ENCODE measurements around the gene SRRD.

DNA sequence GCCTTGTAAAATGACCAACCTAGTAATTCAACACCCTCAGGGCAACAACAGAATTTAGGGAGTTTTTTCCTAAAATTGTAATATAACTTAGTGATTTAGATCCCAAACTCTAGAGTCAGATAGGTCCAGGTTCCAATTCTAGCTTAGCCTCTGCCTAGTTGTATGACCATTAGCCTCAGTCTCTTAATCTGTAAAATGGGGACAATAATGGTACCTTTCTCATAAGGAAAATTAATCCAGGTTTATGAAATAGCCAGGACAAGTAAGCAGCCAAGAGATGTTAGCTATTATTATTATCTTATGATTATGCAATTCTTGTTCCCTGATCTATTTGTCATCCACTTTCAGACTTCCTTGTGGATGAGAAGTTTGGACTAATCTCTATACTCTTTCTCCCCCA lies 24.5 kb downstream of the SRRD start:
- TF ChIP-seq, protein P1, sequence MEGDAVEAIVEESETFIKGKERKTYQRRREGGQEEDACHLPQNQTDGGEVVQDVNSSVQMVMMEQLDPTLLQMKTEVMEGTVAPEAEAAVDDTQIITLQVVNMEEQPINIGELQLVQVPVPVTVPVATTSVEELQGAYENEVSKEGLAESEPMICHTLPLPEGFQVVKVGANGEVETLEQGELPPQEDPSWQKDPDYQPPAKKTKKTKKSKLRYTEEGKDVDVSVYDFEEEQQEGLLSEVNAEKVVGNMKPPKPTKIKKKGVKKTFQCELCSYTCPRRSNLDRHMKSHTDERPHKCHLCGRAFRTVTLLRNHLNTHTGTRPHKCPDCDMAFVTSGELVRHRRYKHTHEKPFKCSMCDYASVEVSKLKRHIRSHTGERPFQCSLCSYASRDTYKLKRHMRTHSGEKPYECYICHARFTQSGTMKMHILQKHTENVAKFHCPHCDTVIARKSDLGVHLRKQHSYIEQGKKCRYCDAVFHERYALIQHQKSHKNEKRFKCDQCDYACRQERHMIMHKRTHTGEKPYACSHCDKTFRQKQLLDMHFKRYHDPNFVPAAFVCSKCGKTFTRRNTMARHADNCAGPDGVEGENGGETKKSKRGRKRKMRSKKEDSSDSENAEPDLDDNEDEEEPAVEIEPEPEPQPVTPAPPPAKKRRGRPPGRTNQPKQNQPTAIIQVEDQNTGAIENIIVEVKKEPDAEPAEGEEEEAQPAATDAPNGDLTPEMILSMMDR (IDR thresholded peaks at IDR 0.05): no peak
- TF ChIP-seq POLR2A (IDR thresholded peaks at IDR 0.05): no peak

All from breast epithelium (tissue), 3 donors.